Liver (tissue), 3 donors: ENCODE data around the gene CCT5.

Experiments
- ATF3 ChIP-seq: IDR thresholded peaks from 2 replicates; pipeline ENCODE4 v1.6.1; 2016; ENCODE audit warnings: antibody characterized with exemption
- CTCF ChIP-seq: fragments of 150-350 bp; IDR thresholded peaks from 2 replicates; pipeline ENCODE4 v1.5.1; 2017; ENCODE audit warnings: improper control_type of control experiment, low read depth, low read length; ENCODE audit not compliant: missing input control
- EGR1 ChIP-seq, 2 donors: IDR thresholded peaks; 2 replicates each; pipeline ENCODE4 v1.6.1; 2016 to 2018; ENCODE audit warnings: antibody characterized with exemption in 2 of 2, low read depth in 2 of 2
- JUND ChIP-seq, 2 donors: IDR thresholded peaks; 2 replicates each; pipeline ENCODE4 v1.6.1; 2016; ENCODE audit warnings: antibody characterized with exemption in 2 of 2
- MAX ChIP-seq: IDR thresholded peaks from 2 replicates; pipeline ENCODE4 v1.6.1; 2016; ENCODE audit warnings: antibody characterized with exemption
- RAD21 ChIP-seq, 2 donors: IDR thresholded peaks; 2 replicates each; pipeline ENCODE4 v1.6.1; 2016; ENCODE audit warnings: antibody characterized with exemption in 2 of 2, mild to moderate bottlenecking in 2 of 2
- REST ChIP-seq: IDR thresholded peaks from 2 replicates; pipeline ENCODE4 v1.6.1; 2016; ENCODE audit warnings: antibody characterized with exemption, mild to moderate bottlenecking
- SP1 ChIP-seq: IDR thresholded peaks from 2 replicates; pipeline ENCODE4 v1.6.1; 2018; ENCODE audit warnings: antibody characterized with exemption, mild to moderate bottlenecking
- YY1 ChIP-seq: IDR thresholded peaks from 2 replicates; pipeline ENCODE4 v1.6.1; 2016; ENCODE audit warnings: antibody characterized with exemption, mild to moderate bottlenecking
- ZBTB33 ChIP-seq: IDR thresholded peaks from 2 replicates; pipeline ENCODE4 v1.6.1; 2016; ENCODE audit warnings: antibody characterized with exemption
- donor health status: healthy.
- donor health status: healthy.

- TF ChIP-seq CTCF (no peak), JUND (IDR thresholded peaks at IDR 0.05) (no peak), YY1 (no peak), MAX (no peak), SP1 (no peak), REST (no peak), ATF3 (no peak), RAD21 (IDR thresholded peaks at IDR 0.05) (no peak), EGR1 (IDR thresholded peaks at IDR 0.05; ENCODE audit: low read depth in 2 of 2) (no peak), ZBTB33 (no peak)
Observed at GRCh38 chr5:10209004-10209403, 41.1 kb upstream of the CCT5 start.
